ENCODE results near the gene RAPGEF4.
A peak's percentile ranks its signal among the peaks of the same experiment; 100 is the strongest.

The RAPGEF4 gene

GRCh38 chr2:173076581-173077345, 341.1 kb downstream of the RAPGEF4 start:
- TF ChIP-seq, protein P1, sequence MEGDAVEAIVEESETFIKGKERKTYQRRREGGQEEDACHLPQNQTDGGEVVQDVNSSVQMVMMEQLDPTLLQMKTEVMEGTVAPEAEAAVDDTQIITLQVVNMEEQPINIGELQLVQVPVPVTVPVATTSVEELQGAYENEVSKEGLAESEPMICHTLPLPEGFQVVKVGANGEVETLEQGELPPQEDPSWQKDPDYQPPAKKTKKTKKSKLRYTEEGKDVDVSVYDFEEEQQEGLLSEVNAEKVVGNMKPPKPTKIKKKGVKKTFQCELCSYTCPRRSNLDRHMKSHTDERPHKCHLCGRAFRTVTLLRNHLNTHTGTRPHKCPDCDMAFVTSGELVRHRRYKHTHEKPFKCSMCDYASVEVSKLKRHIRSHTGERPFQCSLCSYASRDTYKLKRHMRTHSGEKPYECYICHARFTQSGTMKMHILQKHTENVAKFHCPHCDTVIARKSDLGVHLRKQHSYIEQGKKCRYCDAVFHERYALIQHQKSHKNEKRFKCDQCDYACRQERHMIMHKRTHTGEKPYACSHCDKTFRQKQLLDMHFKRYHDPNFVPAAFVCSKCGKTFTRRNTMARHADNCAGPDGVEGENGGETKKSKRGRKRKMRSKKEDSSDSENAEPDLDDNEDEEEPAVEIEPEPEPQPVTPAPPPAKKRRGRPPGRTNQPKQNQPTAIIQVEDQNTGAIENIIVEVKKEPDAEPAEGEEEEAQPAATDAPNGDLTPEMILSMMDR (IDR thresholded peaks at IDR 0.05) = no peak

GRCh38 chr2:173077506-173078177, 342.0 kb downstream of the RAPGEF4 start:
- H3K36me3 ChIP-seq = no peaks in the 10 kb centered on the region
- TF ChIP-seq, protein P1 (IDR thresholded peaks at IDR 0.05) = no peak
- H3K27ac ChIP-seq = no peak overlapping the region
- peaks cover 13 to 17% of the 10 kb centered on the region in 2 experiments for H3K4me1 ChIP-seq (ENCODE audit: control insufficient read depth in 1 of 2, insufficient read depth in 1 of 2, low read depth in 1 of 2, low read length in 1 of 2)
- H3K9me3 ChIP-seq = no peaks in the 10 kb centered on the region
- H3K4me3 ChIP-seq (ENCODE audit: low read depth in 1 of 2, low read length in 1 of 2) = no peak overlapping the region
- H3K27me3 ChIP-seq = peaks cover 38% of the 10 kb centered on the region

More at GRCh38 chr2:173076581-173077345, 341.1 kb downstream of the RAPGEF4 start:
- H3K4me1 ChIP-seq (ENCODE audit: control insufficient read depth in 1 of 2, insufficient read depth in 1 of 2, low read depth in 1 of 2, low read length in 1 of 2) = peaks cover 13 to 17% of the 10 kb centered on the region in 2 experiments
- no peaks in the 10 kb centered on the region for H3K36me3 ChIP-seq
- H3K27me3 ChIP-seq = peaks cover 43% of the 10 kb centered on the region
- no peaks in the 10 kb centered on the region for H3K9me3 ChIP-seq
- H3K27ac ChIP-seq = no peak overlapping the region
- peak overlapping the region; percentile 72 to 89 for H3K4me3 ChIP-seq (ENCODE audit: low read depth in 1 of 2, low read length in 1 of 2)

DNA sequence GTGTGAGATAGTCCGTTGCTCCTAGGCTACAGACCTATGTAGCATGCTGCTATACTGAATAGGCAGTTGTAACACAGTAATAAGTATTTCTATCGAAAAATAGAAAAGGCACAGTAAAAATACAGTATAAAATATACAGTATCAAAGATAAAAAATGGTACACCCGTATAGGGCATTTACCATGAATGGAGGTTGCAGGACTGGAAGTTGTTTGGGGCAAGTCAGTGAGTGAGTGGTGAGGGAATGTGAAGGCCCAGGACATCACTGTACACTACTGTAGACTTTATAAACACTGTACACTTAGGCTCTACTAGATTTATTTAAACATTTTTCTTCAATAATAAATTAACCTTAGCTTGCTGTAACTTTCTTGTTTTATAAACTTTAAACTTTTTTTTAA, 343.5 kb downstream of the RAPGEF4 start:
- TF ChIP-seq, protein P1 (IDR thresholded peaks at IDR 0.05) = no peak

DNA sequence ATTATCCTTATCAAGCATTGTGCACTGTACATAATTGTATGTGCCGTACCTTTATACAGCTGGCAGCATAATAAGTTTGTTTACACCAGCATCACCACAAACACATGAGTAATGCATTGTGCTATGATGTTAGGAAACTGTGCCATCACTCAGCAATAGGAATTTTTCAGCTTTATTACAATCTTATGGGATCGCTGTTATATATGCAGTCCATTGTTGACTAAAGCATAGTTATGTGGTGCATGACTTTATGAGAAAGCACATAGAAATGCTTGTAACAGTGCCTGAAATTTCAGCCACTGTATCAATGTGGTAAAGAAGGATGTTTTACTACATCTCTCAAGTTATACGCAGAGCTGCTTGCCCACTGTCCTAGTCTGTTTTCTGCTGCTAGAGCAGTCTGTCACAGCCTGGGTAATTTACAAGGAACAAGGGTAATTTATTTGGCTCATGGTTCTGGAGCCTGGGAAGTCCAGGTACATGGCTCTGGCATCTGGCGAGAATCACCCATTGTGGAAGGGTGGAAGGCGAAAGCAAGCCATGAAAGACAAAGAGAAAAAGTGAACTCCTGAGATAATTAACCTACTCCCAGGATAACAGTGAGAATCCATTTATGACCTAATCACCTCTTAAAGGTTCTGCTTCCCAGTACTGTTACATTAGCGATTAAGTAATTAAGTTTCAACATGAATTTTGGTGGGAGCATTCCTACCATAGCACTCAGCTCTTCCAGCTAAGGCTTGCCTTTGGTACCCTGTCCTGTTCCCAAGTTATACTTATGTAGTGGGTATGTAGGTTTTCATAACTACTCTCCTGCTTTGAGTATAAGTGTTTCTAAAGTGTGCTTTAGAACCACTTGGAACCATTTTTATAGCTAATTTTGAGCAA, 344.6 kb downstream of the RAPGEF4 start:
- TF ChIP-seq, protein P1 (IDR thresholded peaks at IDR 0.05) = no peak
- no peak overlapping the region for H3K4me3 ChIP-seq (ENCODE audit: low read depth in 1 of 2, low read length in 1 of 2)
- H3K36me3 ChIP-seq = no peaks in the 10 kb centered on the region
- H3K4me1 ChIP-seq (ENCODE audit: control insufficient read depth in 1 of 2, insufficient read depth in 1 of 2, low read depth in 1 of 2, low read length in 1 of 2) = peaks cover 11 to 14% of the 10 kb centered on the region in 2 experiments
- peaks cover 19% of the 10 kb centered on the region for H3K27me3 ChIP-seq
- H3K27ac ChIP-seq = no peak overlapping the region
- no peaks in the 10 kb centered on the region for H3K9me3 ChIP-seq

More for the DNA sequence above, 343.5 kb downstream of the RAPGEF4 start:
- Histone ChIP-seq H3K4me3 (ENCODE audit: low read depth in 1 of 2, low read length in 1 of 2) (no peak overlapping the region), H3K4me1 (ENCODE audit: control insufficient read depth in 1 of 2, insufficient read depth in 1 of 2, low read depth in 1 of 2, low read length in 1 of 2) (peaks cover 13 to 17% of the 10 kb centered on the region in 2 experiments), H3K9me3 (no peaks in the 10 kb centered on the region), H3K27me3 (peaks cover 26% of the 10 kb centered on the region), H3K36me3 (no peaks in the 10 kb centered on the region), H3K27ac (no peak overlapping the region)

- no peaks in the 10 kb centered on the region for H3K9me3 ChIP-seq
- H3K4me3 ChIP-seq (ENCODE audit: low read depth in 1 of 2, low read length in 1 of 2) = no peak overlapping the region
- no peaks in the 10 kb centered on the region for H3K36me3 ChIP-seq
- no peak overlapping the region for H3K27ac ChIP-seq
- H3K27me3 ChIP-seq = no peaks in the 10 kb centered on the region
- TF ChIP-seq, protein P1 (IDR thresholded peaks at IDR 0.05) = no peak
- no peaks in the 10 kb centered on the region for H3K4me1 ChIP-seq (ENCODE audit: control insufficient read depth in 1 of 2, insufficient read depth in 1 of 2, low read depth in 1 of 2, low read length in 1 of 2)
These were observed 351.0 kb downstream of the RAPGEF4 start for GRCh38 chr2:173086518-173087213.
